Fibroblast of pulmonary artery (primary cell): ENCODE data around the gene MAP3K13.
"Not testable (repeated sequence)": the region's sequence is repeated elsewhere in the genome, so short reads cannot be mapped to it uniquely, and the experiment has no call there.

ENCODE experiments used
- DNase-seq: peaks from one replicate; pipeline ENCODE4 v3.0.0-alpha.2; 2010; ENCODE audit warnings: low read depth
- H3K4me3 ChIP-seq: replicated peaks from 2 replicates; pipeline ENCODE4 v1.5.1; 2011; ENCODE audit warnings: low read depth, mild to moderate bottlenecking, control low read depth, low read length, moderate library complexity
- CTCF ChIP-seq: IDR thresholded peaks from 2 replicates; pipeline ENCODE4 v1.5.1; 2011; ENCODE audit warnings: mild to moderate bottlenecking, control low read depth, low read length, inconsistent platforms; ENCODE audit errors: missing control alignments

The MAP3K13 gene

GRCh38 chr3:185448107-185448506 lies 85.2 kb downstream of the MAP3K13 start:
- TF ChIP-seq CTCF: no peak
- no peak overlapping the region for H3K4me3 ChIP-seq
- DNase-seq: no peak

- not testable (repeated sequence) for DNase-seq, H3K4me3 ChIP-seq
Measured at GRCh38 chr3:185451432-185451831, 88.5 kb downstream of the MAP3K13 start.

- no peak for TF ChIP-seq CTCF
- H3K4me3 ChIP-seq: no peak overlapping the region
- DNase-seq: no peak
Measured at GRCh38 chr3:185457376-185457775, 94.4 kb downstream of the MAP3K13 start.

- DNase-seq: no peak
- no peak overlapping the region for H3K4me3 ChIP-seq
- no peak for TF ChIP-seq CTCF
Measured at GRCh38 chr3:185460309-185460708, 97.4 kb downstream of the MAP3K13 start.

- peak; percentile 56 for DNase-seq
- TF ChIP-seq CTCF: peak; percentile 43
- H3K4me3 ChIP-seq: no peak overlapping the region
Measured at GRCh38 chr3:185460719-185461350, 97.9 kb downstream of the MAP3K13 start.

- H3K4me3 ChIP-seq: no peak overlapping the region
- no peak for TF ChIP-seq CTCF
- no peak for DNase-seq
Measured at GRCh38 chr3:185465471-185465870, 102.5 kb downstream of the MAP3K13 start.

GRCh38 chr3:185466123-185466522 lies 103.2 kb downstream of the MAP3K13 start:
- H3K4me3 ChIP-seq, DNase-seq: not testable (repeated sequence)

GRCh38 chr3:185469542-185469941 lies 106.6 kb downstream of the MAP3K13 start:
- H3K4me3 ChIP-seq: no peak overlapping the region
- no peak for TF ChIP-seq CTCF

More at GRCh38 chr3:185469542-185469941, 106.6 kb downstream of the MAP3K13 start:
- no peak for DNase-seq
